GM12872 (cell line): ENCODE data around the gene CST7.

Experiments
- TF ChIP-seq, protein P1 (sequence below): IDR thresholded peaks from 3 replicates; pipeline ENCODE4 v1.5.1; 2011; ENCODE audit warnings: low read depth, mild to moderate bottlenecking, low read length, moderate library complexity; ENCODE audit not compliant: insufficient read depth

CST7 gene

DNA sequence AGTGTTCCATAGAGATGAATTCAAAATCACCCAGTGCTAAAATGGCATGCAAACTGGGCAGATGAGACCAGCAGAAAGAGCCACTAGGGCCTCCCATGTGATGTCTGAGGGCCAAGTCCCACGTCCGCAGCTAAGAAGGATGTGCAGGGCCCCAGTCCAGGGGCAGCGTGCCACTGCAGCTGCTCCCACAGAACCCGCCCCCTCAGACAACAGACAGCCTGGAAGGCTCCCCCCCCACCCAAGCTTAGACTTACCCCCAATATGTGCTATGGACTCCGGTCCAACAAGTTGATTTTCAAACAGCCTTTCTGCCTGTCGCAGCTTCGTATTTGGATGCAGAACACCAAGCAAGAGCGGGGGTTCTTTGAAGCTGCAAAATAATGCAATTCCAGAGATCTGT lies 29.4 kb downstream of the CST7 start:
- TF ChIP-seq, protein P1, sequence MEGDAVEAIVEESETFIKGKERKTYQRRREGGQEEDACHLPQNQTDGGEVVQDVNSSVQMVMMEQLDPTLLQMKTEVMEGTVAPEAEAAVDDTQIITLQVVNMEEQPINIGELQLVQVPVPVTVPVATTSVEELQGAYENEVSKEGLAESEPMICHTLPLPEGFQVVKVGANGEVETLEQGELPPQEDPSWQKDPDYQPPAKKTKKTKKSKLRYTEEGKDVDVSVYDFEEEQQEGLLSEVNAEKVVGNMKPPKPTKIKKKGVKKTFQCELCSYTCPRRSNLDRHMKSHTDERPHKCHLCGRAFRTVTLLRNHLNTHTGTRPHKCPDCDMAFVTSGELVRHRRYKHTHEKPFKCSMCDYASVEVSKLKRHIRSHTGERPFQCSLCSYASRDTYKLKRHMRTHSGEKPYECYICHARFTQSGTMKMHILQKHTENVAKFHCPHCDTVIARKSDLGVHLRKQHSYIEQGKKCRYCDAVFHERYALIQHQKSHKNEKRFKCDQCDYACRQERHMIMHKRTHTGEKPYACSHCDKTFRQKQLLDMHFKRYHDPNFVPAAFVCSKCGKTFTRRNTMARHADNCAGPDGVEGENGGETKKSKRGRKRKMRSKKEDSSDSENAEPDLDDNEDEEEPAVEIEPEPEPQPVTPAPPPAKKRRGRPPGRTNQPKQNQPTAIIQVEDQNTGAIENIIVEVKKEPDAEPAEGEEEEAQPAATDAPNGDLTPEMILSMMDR: no peak

DNA sequence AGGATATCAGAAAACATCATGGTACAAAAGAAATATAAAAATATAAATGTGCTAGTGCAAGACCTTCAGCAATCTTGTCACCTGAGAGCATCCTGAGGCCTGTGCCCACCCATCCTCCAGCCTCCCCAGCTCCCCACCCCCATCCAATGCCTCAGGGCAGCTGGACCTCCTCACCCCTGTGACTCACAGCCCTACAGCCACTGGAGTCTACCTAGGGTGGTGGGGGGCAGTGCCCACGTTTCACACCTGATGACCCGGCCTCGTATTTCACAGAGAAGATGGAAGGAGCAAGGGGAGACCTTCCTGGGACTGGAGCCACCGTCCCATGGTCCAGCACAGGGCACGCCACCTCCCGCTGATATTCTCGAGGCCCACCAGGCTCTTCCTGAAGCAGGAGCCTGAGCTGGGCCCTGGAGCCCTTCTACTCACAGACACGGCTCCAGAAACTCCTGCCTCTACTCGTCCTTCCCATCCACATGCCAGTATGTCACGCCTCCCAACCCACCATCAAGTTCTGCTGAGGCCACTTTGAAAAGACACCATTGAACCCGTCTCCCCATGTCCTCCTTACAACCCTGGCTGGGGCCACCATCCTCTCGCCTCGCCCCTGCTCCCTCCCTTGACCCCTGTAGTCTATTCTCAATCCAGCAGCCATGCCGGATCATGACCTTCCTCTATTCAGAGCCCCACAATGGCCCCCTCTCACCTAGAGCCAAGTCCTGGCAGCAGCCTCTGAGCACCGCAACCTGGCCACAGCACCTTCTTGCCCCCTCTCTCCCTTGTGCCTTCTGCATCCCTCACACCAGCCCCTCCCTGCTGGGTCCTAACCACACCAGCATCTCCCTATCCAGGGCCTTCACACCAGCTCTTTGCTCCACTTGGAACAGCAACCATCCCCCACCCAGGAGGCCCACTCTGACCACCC lies 30.2 kb downstream of the CST7 start:
- TF ChIP-seq, protein P1: no peak

DNA sequence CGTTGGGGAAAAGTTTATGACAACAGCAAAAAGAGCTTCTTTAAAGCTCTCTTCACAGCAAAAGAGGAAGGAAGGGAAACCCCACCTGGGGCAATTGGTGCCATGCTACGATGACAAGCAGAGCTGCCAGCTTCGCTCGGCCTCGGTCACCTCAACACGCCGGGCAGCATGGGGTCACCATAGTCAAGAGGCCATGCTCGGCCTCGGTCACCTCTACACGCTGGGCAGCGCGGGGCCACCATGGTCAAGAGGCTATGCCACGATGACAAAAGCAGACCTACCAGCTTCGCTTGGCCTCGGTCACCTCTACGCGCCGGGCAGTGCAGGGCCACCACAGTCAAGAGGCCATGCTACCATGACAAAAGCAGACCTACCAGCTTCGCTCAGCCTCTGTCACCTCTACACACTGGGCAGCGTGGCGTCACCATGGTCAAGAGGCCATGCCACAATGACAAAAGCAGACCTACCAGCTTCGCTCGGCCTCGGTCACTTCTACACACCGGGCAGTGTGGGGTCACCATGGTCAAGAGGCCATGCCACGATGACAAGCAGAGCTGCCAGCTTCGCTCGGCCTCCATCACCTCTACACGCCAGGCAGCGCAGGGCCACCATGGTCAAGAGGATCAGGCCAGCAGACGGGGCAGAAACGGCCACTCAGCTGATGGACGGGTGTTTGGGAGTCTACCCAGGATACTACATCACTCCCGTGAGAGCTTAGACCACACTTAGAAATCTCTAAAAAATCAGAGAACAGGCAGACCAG lies 31.4 kb downstream of the CST7 start:
- TF ChIP-seq, protein P1: no peak

DNA sequence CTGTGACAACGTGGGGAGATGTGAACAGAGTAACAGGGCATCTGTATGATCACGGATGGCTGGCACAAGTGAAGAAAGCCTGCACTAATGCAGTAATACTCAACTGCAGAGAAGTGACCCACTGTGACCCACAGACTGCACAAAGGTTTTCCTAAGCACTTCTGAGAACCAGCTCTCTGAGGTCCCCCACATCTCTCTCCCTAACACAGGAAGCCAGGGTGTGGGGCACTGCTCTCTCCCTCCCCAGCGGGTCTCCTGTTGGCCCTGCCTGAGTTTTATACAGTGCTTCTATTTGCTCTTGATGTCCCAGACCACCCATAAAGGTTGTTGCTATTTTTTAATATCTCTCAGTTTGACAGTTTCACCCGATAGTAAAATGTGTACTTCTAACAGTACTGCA lies 32.2 kb downstream of the CST7 start:
- TF ChIP-seq, protein P1: no peak

DNA sequence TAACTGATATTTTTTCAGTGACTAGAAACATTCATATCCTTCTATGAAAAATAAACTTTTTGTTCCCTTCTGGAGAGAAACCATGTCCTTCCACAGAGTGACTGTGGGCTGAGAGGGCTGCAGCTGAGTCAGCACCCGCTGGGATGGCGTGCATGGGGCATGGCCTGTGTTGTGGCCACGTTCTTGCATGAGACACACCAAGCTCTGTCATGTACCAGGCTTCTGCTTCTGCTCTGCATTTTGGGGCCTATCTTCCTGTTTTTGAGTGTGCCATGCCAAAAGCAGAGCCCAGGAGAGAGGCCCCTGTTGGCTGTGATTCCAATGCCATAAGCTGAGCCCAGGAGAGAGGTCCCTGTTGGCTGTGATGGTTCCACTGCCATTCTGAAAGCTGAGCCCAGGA lies 32.7 kb downstream of the CST7 start:
- TF ChIP-seq, protein P1: no peak

DNA sequence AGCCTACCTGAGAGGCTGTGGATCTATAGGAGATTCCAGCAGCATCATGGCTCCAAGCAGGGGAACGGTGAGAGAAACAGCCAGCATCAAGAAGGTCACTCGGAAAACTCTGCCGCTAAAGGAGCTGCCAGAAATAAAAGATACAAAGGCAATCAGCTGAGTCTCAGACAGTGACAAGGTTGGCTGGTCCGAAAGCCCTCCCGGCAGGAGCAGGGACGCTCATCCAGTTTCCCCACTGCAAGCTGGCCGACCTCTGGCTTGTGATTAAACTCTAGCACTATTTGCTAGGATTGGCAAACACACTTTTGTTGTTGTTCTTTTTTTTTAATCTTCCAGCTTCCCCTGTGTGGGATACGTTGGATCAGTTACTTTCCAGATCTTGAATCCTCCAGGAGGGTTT lies 34.8 kb downstream of the CST7 start:
- TF ChIP-seq, protein P1: no peak

DNA sequence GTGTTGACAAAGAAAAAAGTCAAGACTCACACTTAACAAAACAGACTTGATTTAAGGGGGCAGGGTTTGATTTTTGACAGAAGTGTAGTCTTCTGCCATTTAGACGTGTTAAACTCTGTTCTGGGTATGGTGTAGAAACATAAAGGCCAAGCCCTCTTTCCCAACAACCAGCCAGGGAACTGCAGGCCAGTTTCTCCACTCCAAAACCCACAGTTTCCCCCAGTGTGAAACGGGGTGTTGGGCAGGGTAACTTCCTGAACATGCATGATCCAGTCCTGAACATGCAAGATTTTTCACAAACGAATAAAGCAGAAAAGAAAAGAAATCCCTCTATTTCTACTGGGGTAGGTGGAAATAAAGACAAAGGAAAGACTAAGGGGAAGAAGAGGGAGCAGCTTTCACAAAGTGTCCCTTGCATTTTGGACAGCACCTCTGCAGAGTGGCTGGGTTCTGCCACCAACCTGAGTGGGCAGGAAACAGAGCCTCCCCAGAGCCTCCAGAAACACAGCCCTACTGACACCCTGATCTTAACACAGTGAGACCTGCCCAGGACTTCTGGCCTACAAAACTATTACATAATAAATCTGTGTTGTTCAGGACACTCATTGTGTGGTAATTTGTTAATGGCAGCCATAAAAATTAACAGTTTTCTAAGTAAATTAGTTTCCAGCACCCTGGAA lies 36.0 kb downstream of the CST7 start:
- TF ChIP-seq, protein P1: no peak
